Colon (tissue), 2 donors: ENCODE data around the gene HSPA4.

Experiments used
- FAIRE-seq: peaks from 2 replicates; lab custom pipeline; 2012; peaks lifted over from hg19 to GRCh38; lab: Jason Lieb, UNC
- donor health status: control.
- donor health status: control.

The HSPA4 gene

DNA sequence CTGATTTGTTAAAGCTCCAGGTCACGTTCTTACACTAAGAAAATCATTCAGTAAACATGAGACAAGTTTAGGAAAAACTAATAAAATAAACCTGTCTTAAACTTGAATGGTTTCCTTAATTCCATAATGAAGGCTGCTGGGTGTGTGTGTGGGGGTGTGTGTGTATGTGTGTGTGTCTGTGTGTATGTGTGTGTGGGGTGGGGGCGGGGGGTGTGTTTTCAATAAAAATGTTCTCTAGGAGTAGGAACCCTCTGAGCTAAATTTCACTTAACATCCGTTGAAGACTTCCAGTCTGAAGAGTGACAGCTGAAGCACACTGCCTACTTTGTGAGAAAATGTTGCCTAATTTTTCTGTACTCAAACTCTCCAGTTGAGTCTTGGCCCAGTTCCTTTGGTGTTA, 54.5 kb downstream of the HSPA4 start:
- no peak for FAIRE-seq

DNA sequence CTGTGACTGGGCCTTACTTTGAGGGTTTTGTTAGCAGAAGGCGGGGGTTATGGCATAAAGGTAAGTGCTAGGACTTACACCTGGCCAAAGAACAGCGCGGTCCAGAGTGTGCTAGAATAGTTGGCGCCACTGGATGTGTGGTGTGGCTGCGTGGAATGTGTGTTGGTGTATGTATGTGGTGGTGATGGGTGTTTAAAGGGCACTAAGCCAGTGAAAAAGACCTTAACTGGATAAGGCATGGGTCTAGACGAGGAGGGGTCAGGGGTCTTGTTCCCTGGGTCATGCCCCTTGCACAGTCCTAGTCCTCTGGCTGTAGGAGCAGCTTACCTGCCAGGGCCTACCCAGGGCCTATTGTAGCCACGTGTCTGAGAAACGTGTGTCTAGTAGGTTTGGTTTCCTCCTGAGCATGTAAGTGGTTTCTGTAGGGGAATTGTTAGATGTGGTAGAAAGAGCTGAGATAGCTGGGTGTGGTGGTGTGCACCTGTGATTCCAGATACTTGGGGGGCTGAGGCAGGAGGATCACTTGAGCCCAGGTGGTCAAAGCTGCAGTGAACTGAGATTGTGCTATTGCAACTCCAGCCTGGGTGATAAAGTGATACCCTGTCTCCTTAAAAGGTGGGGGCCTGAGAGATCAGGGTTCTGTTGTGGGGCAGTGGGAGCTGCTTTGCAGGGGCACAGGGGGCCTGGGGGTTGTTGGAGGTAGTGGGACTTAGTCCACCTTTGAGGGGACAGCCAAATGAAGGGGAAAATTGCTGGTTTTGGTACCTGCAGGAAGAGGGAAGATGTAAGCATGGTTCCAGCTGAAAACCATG, 55.2 kb downstream of the HSPA4 start:
- no peak for FAIRE-seq

GRCh38 chr5:133108481-133108921, 56.7 kb downstream of the HSPA4 start:
- FAIRE-seq: no peak

DNA sequence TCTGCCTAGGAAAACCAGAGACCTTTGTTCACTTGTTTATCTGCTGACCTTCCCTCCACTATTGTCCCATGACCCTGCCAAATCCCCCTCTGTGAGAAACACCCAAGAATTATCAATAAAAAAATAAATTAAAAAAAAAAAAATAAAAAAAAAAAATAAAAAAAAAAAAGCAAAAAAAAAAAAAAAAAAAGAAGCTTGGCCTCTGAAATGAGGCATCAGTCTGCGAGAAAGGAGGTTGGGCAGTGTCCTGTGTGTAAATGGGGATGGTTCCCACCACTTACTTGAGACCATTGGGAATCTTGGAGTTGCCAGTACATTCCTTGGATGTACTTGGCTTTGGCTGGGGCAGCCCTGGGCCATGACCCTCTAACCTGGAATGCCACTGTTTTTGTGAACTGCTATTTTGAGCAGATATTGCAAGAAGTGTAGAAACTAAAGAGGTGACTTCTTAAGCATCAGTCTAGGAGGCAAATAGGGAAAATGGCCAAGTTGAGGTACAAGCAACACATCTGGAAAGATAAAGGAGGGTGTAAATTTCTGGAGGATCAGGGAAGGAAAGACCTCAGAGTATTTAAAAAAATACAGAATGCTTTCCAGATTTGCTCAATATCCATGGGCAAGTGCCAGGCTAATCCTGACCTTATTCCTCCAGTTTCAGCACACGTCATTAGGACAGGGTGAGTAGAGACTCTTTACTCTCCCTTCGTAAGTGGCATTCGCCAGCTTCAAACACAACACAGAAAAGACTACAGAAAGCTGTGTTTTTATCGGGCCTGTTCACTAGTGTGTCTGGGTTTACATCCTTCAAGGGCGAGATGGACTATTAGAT, 58.1 kb downstream of the HSPA4 start:
- FAIRE-seq: no peak

GRCh38 chr5:133110709-133111108, 58.9 kb downstream of the HSPA4 start:
- FAIRE-seq: no peak

DNA sequence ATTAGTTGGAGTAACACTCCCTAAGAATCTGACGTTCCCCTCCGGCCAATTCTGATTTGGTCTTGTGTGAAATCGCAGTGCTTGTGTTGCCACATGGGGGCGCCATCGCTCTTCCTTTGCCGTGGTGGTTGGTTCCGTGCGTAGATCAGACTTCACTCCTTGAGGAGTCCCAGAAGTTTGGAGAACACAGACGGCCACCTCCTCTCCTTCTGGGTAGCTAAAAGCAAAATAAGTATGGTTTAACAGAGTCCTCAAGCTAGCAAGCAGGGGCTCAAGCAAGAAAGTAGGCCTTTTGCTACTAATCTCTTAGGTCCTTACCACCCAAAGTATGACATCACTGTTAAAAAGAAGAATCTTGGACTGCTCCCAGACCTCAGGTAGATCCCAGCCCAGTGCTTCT, 59.5 kb downstream of the HSPA4 start:
- FAIRE-seq: no peak

DNA sequence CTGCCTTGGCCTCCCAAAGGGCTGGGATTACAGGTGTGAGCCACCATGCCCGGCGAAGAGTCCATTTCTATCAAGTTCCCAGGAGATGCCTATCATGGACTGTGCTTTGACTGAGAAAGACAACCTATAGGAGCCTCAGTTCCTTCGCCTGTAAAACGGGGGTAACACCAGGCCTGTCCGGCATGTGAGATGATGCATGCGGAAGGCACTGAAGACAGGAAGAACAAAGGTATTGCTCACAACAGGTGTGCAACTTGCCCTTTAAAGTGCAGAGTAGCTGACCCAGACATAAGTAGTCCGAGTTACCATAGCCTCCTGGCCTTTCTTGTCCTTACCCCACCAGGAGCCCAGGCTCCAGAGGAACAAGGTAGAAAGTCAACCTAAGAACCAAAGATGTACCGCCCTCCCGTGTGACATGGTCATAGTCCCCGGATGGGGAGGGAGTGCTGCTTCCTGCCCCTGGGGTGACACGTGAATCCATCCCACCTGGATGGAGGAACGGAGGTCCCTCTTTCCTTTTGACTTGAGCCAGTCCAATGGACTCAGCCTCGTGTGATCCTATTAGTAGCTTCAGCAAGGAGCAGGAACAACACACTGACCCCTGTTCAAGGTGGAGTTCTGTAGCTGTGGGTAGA, 60.3 kb downstream of the HSPA4 start:
- no peak for FAIRE-seq

- FAIRE-seq: no peak
Observed at GRCh38 chr5:133113331-133114061, 61.7 kb downstream of the HSPA4 start.

- no peak for FAIRE-seq
Observed at GRCh38 chr5:133114166-133114932, 62.5 kb downstream of the HSPA4 start.

- no peak for FAIRE-seq
Observed at GRCh38 chr5:133114933-133115310, 63.1 kb downstream of the HSPA4 start.

- FAIRE-seq: no peak
Observed at GRCh38 chr5:133116601-133117000, 64.8 kb downstream of the HSPA4 start.

- FAIRE-seq: no peak
Observed at GRCh38 chr5:133117166-133117911, 65.5 kb downstream of the HSPA4 start.

- no peak for FAIRE-seq
Observed at GRCh38 chr5:133117912-133118445, 66.2 kb downstream of the HSPA4 start.

- no peak for FAIRE-seq
Observed at GRCh38 chr5:133118741-133119140, 66.9 kb downstream of the HSPA4 start.

- no peak for FAIRE-seq
Observed at GRCh38 chr5:133119233-133119711, 67.5 kb downstream of the HSPA4 start.

- no peak for FAIRE-seq
Observed at GRCh38 chr5:133120156-133120750, 68.4 kb downstream of the HSPA4 start.

DNA sequence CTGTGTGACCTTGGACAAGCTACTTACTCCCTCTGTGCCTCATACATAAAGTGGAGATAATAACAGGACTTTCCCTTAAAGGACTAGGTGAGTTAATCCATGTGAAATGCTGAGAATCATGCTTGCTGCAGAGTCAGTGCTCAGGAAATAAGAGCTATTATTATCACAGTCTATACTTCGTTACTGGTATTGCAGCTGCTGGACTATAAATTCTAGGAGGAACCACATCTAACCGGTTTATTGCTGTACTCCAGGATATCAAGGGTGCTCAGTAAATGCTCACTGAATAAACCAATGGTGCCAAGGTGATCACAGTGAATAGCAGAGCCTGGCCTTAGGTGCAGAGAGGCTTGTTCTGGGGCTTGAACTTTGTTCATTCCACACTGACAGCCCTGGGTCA, 69.3 kb downstream of the HSPA4 start:
- no peak for FAIRE-seq

GRCh38 chr5:133121611-133122150, 69.9 kb downstream of the HSPA4 start:
- no peak for FAIRE-seq

DNA sequence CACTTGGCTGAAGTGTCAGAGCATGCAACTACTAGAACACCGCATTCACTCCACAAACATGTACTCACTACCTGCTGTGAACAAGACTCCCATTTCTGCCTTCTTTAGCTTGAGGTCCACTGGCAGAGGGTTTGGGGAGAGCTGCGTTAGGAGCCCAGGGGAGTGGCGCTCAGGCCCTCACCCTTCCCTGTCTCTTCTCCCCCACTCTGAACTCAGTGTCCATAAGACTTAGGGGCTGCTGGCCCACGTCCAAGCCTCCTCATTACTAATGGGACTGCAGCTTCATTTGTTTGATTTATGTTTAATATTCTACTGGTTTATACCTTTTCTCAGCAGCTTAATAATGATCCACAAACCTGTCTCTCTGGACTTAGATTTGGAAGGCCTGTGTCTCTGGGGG, 70.9 kb downstream of the HSPA4 start:
- FAIRE-seq: no peak

DNA sequence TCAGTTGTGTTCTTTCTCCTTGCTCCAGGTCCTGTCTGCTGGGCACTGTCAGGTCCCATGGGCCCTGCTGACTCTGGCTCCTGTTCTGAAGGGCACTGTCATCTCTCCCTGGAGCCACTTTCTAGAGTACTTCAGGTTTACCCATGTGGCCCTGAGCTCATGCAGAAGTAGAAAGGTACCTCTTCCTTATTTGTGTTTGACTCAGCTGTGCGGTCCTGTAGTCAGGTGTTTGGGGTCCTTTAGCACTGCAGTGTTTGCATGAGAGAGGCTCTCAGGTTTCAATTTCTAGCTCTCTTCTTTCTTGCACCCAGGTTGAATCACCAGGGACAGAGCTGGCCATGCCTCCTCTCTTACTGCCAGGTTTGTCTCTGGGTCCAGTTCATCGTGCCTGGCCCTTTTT, 71.5 kb downstream of the HSPA4 start:
- no peak for FAIRE-seq
